B cell (primary cell): ENCODE data around the gene GSTA2. TPM values are rescaled to one million over a fixed set of nuclear protein-coding genes. Genes with fewer than 3 reads are reported as not detected.
"Not testable (repeated sequence)": the region's sequence is repeated elsewhere in the genome, so short reads cannot be mapped to it uniquely, and the experiment has no call there.

Experiments used
- ATAC-seq: fragments of 200-7000 bp; cut with Tn5 transposase; one replicate; pipeline ENCODE4 v1.10.0; 2021; ENCODE audit warnings: low read depth, mild to moderate bottlenecking, moderate number of reproducible peaks, moderate library complexity
- CTCF ChIA-PET: fragments of 350-600 bp; sonication (Branson Sonifier 250); formaldehyde crosslinking; loops from one replicate; lab custom pipeline; 2021; ENCODE audit warnings: antibody characterized with exemption, inconsistent platforms; lab: Charles Lee
- POLR2A ChIA-PET: fragments of 350-600 bp; sonication (Branson Sonifier 250); formaldehyde crosslinking; loops from one replicate; lab custom pipeline; 2021; ENCODE audit warnings: antibody characterized with exemption; lab: Charles Lee
- DNase-seq: peaks from one replicate; pipeline ENCODE4 v3.0.0; 2013
- H2AFZ ChIP-seq: 2 replicates; pipeline ENCODE4 v1.6.1; 2012; ENCODE audit warnings: mild to moderate bottlenecking, low read depth, low read length; ENCODE audit not compliant: insufficient read depth, poor library complexity, severe bottlenecking
- H3K27ac ChIP-seq, 2 donors: 1 replicate in 1 of 2; 2 replicates in 1 of 2; pipeline ENCODE4 v1.5.1; 2012 to 2013; ENCODE audit warnings: low read length in 2 of 2, mild to moderate bottlenecking in 2 of 2, moderate library complexity in 1 of 2
- H3K27me3 ChIP-seq, 4 experiments: fragments of 200-600 bp in 1 of 4; sonication (generic) in 1 of 4; replicated peaks in 1 of 4; 1 replicate in 2 of 4; 2 replicates in 2 of 4; pipeline versions ENCODE4 v1.6.1 to v1.7.0; 2013 to 2016; ENCODE audit warnings: low read length in 3 of 4, mild to moderate bottlenecking in 2 of 4, mixed read lengths in 1 of 4, moderate library complexity in 1 of 4; ENCODE audit not compliant: insufficient read depth in 4 of 4, control insufficient read depth in 3 of 4; ENCODE audit errors: control extremely low read depth in 1 of 4
- H3K36me3 ChIP-seq, 2 experiments: replicated peaks in 1 of 2; 1 replicate in 1 of 2; 2 replicates in 1 of 2; pipeline versions ENCODE4 v1.6.1 to v1.7.1; 2013; ENCODE audit warnings: low read length in 1 of 2; ENCODE audit not compliant: insufficient read depth in 2 of 2, control insufficient read depth in 1 of 2; ENCODE audit errors: control extremely low read depth in 1 of 2, extremely low read depth in 1 of 2
- H3K4me1 ChIP-seq, 2 donors: fragments of 200-600 bp in 1 of 2; sonication (generic) in 1 of 2; 1 replicate in 1 of 2; 2 replicates in 1 of 2; pipeline versions ENCODE4 v1.5.1 to v1.6.1; 2013 to 2017; ENCODE audit warnings: low read length in 2 of 2; ENCODE audit not compliant: control insufficient read depth in 2 of 2, insufficient read depth in 2 of 2
- H3K4me2 ChIP-seq: replicated peaks from 2 replicates; pipeline ENCODE3; 2012; ENCODE audit warnings: mild to moderate bottlenecking, low read depth, low read length; ENCODE audit not compliant: poor library complexity, severe bottlenecking
- H3K4me3 ChIP-seq, 5 experiments: fragments of 200-600 bp in 1 of 5; sonication (generic) in 1 of 5; 1 replicate in 3 of 5; 2 replicates in 2 of 5; pipeline versions ENCODE4 v1.5.1 to v1.7.0; 2011 to 2016; ENCODE audit warnings: low read length in 4 of 5, mild to moderate bottlenecking in 4 of 5, low read depth in 2 of 5, control low read depth in 1 of 5, moderate library complexity in 1 of 5; ENCODE audit not compliant: insufficient read depth in 1 of 5; ENCODE audit errors: control extremely low read depth in 1 of 5, extremely low read depth in 1 of 5
- H3K79me2 ChIP-seq: fragments of 200-600 bp; sonication (generic); one replicate; pipeline ENCODE4 v1.6.0; 2016; ENCODE audit warnings: low read length; ENCODE audit not compliant: control insufficient read depth, insufficient read depth
- H3K9ac ChIP-seq: fragments of 200-600 bp; sonication (generic); 2 replicates; pipeline ENCODE4 v1.6.1; 2017; ENCODE audit warnings: mild to moderate bottlenecking, low read length, moderate library complexity
- H3K9me3 ChIP-seq, 3 donors: one replicate each; pipeline versions ENCODE4 v1.6.1 to v1.7.1; 2013; ENCODE audit warnings: low read length in 2 of 3; ENCODE audit not compliant: control insufficient read depth in 2 of 3, insufficient read depth in 1 of 3; ENCODE audit errors: control extremely low read depth in 1 of 3
- H4K20me1 ChIP-seq: 2 replicates; pipeline ENCODE4 v1.6.0; 2012; ENCODE audit warnings: mild to moderate bottlenecking, low read length; ENCODE audit not compliant: insufficient read depth, control insufficient read depth, poor library complexity, severe bottlenecking
- H3K27ac Mint-ChIP-seq: one replicate; pipeline ENCODE4 v1.8.0; 2021; ENCODE audit warnings: mixed read lengths
- H3K27me3 Mint-ChIP-seq: one replicate; pipeline ENCODE4 v1.8.0; 2021; ENCODE audit warnings: mixed read lengths
- H3K4me1 Mint-ChIP-seq: one replicate; pipeline ENCODE4 v1.8.0; 2021; ENCODE audit warnings: mixed read lengths
- H3K4me3 Mint-ChIP-seq: one replicate; pipeline ENCODE4 v1.8.0; 2021; ENCODE audit warnings: mixed read lengths
- H3K9me3 Mint-ChIP-seq: one replicate; pipeline ENCODE4 v1.8.0; 2022; ENCODE audit warnings: mixed read lengths; ENCODE audit not compliant: insufficient read depth
- EZH2 ChIP-seq: IDR thresholded peaks from 2 replicates; pipeline ENCODE4 v1.6.1; 2012; ENCODE audit warnings: borderline replicate concordance, low read depth, mild to moderate bottlenecking, moderate library complexity, low read length; ENCODE audit not compliant: insufficient read depth, poor library complexity, severe bottlenecking
- WGBS: methylation state at CpG from one replicate; pipeline ENCODE4 v1.1.5; 2013; ENCODE audit warnings: missing lambda C conversion rate; ENCODE audit not compliant: insufficient coverage; 5-methylcytosine and 5-hydroxymethylcytosine counted together
- intact Hi-C: fragments of 100-400 bp; cut with micrococcal nuclease; formaldehyde crosslinking; loops from one replicate; pipeline ENCODE4 v1.10.0; 2022
- polyA plus RNA-seq: library from polyadenylated mRNA; depleted of rRNA; stranded (reverse); fragments of >200 nt; gene quantifications from 2 replicates; pipeline ENCODE4 v1.2.3, GENCODE V29; 2012
- total RNA-seq, 2 donors: library from RNA; stranded (reverse); fragments of 120-200 nt in 1 of 2; gene quantifications; 1 replicate in 1 of 2; 2 replicates in 1 of 2; pipeline versions ENCODE4 v1.2.3 to v1.2.4, GENCODE V29; 2013 to 2022
- TF ChIP-seq, protein P1 (sequence below): fragments of 200-600 bp; IDR thresholded peaks from one replicate; pipeline ENCODE4 v1.8.0; 2022; ENCODE audit warnings: antibody characterized with exemption, mild to moderate bottlenecking

GSTA2 gene
- total and polyA plus RNA-seq, 2 donors (not counting 1 experiment from before 2014, with no cell fraction given), result not detected

DNA sequence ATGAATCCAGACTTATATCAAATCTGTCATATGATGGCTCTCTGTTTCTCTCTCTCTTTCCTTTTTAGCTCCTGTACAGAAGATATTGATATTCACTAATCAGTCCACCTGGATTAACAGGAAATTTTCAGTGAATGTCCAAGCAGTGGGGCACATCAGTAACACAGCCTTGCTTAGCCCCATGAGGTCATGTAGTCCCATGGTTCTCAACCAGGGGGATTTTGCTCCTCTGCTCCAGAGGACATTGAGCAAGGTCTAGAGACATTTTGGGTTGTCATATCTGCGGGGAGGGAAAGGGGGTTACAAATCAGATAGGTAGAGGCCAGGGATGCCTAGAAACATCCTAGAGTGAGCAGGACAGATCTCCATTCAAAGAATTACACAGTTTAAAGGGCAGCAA, 39.5 kb upstream of the GSTA2 start:
- 80% methylated on average over 1 of the region's 1 CpG for WGBS
- H4K20me1 ChIP-seq, result no peaks in the 10 kb centered on the region
- ATAC-seq (no peak), DNase-seq (no peak)
- no peak overlapping the region for H3K4me2 ChIP-seq
- H3K4me1 ChIP-seq, result no peaks in the 10 kb centered on the region
- POLR2A ChIA-PET, result no interaction called here
- no peak overlapping the region for H3K4me3 ChIP-seq
- H3K36me3 ChIP-seq, result no peaks in the 10 kb centered on the region
- CTCF ChIA-PET, result no interaction called here
- TF ChIP-seq, protein P1, sequence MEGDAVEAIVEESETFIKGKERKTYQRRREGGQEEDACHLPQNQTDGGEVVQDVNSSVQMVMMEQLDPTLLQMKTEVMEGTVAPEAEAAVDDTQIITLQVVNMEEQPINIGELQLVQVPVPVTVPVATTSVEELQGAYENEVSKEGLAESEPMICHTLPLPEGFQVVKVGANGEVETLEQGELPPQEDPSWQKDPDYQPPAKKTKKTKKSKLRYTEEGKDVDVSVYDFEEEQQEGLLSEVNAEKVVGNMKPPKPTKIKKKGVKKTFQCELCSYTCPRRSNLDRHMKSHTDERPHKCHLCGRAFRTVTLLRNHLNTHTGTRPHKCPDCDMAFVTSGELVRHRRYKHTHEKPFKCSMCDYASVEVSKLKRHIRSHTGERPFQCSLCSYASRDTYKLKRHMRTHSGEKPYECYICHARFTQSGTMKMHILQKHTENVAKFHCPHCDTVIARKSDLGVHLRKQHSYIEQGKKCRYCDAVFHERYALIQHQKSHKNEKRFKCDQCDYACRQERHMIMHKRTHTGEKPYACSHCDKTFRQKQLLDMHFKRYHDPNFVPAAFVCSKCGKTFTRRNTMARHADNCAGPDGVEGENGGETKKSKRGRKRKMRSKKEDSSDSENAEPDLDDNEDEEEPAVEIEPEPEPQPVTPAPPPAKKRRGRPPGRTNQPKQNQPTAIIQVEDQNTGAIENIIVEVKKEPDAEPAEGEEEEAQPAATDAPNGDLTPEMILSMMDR, result no peak
- no peak for TF ChIP-seq EZH2
- intact Hi-C loops, result no loop called here
- H2AFZ ChIP-seq, result no peak overlapping the region
- H3K79me2 ChIP-seq, result no peaks in the 10 kb centered on the region
- no peaks in the 10 kb centered on the region for H3K4me1 Mint-ChIP-seq
- H3K27me3 Mint-ChIP-seq, result peaks cover 24% of the 10 kb centered on the region
- H3K9me3 ChIP-seq, result no peaks in the 10 kb centered on the region
- H3K4me3 Mint-ChIP-seq, result no peak overlapping the region
- no peaks in the 10 kb centered on the region for H3K9me3 Mint-ChIP-seq
- peaks cover 0 to 3% (median 0%) of the 10 kb centered on the region in 4 experiments for H3K27me3 ChIP-seq
- H3K9ac ChIP-seq, result no peak overlapping the region
- no peak overlapping the region for H3K27ac Mint-ChIP-seq
- H3K27ac ChIP-seq, result no peak overlapping the region

GRCh38 chr6:52801188-52801841, 38.0 kb upstream of the GSTA2 start:
- Mint-ChIP-seq H3K27me3 (peaks cover 37% of the 10 kb centered on the region), H3K27ac (no peak overlapping the region), H3K4me1 (no peaks in the 10 kb centered on the region), H3K9me3 (no peaks in the 10 kb centered on the region), H3K4me3 (no peak overlapping the region)
- DNase-seq (no peak), ATAC-seq (no peak)
- no peak for TF ChIP-seq EZH2
- TF ChIP-seq, protein P1, result no peak
- peaks cover 0 to 3% (median 0%) of the 10 kb centered on the region in 4 experiments for H3K27me3 ChIP-seq
- CTCF ChIA-PET, result no interaction called here
- whole genome bisulfite sequencing, result no CpG with 5 or more reads among the region's 2 CpGs
- no peak overlapping the region for H3K27ac ChIP-seq
- intact Hi-C loops, result no loop called here
- H2AFZ ChIP-seq, result no peak overlapping the region
- H3K9me3 ChIP-seq, result no peaks in the 10 kb centered on the region
- POLR2A ChIA-PET, result no interaction called here
- H3K9ac ChIP-seq, result no peak overlapping the region
- H3K4me1 ChIP-seq, result no peaks in the 10 kb centered on the region
- H4K20me1 ChIP-seq, result no peaks in the 10 kb centered on the region
- no peak overlapping the region for H3K4me2 ChIP-seq
- no peak overlapping the region for H3K4me3 ChIP-seq
- no peaks in the 10 kb centered on the region for H3K36me3 ChIP-seq
- H3K79me2 ChIP-seq, result no peaks in the 10 kb centered on the region

- H2AFZ ChIP-seq, H3K9ac ChIP-seq, H3K9me3 ChIP-seq, H3K27me3 ChIP-seq, CTCF ChIA-PET, H4K20me1 ChIP-seq, H3K27ac Mint-ChIP-seq, H3K4me1 Mint-ChIP-seq, H3K36me3 ChIP-seq, intact Hi-C loops, H3K4me3 Mint-ChIP-seq, ATAC-seq, H3K4me3 ChIP-seq, H3K27ac ChIP-seq, H3K4me2 ChIP-seq, H3K4me1 ChIP-seq, H3K79me2 ChIP-seq, H3K9me3 Mint-ChIP-seq, DNase-seq, POLR2A ChIA-PET: not testable (repeated sequence)
- peaks cover 43% of the 10 kb centered on the region for H3K27me3 Mint-ChIP-seq
- WGBS, result no CpG with 5 or more reads among the region's 1 CpG
Measured at GRCh38 chr6:52799272-52799671, 36.0 kb upstream of the GSTA2 start.
